ENCODE data around the gene GPS1. TPM values are rescaled to one million over a fixed set of nuclear protein-coding genes. Genes with fewer than 3 reads are reported as not detected.

The GPS1 gene
- total RNA-seq, 1 donor from 2014 or later = 105 TPM

- no peak for DNase-seq (ENCODE audit: low read depth)
- peak overlapping the region; percentile 91 for H3K4me3 ChIP-seq (ENCODE audit: low read depth, low read length)
- TF ChIP-seq, protein P1, sequence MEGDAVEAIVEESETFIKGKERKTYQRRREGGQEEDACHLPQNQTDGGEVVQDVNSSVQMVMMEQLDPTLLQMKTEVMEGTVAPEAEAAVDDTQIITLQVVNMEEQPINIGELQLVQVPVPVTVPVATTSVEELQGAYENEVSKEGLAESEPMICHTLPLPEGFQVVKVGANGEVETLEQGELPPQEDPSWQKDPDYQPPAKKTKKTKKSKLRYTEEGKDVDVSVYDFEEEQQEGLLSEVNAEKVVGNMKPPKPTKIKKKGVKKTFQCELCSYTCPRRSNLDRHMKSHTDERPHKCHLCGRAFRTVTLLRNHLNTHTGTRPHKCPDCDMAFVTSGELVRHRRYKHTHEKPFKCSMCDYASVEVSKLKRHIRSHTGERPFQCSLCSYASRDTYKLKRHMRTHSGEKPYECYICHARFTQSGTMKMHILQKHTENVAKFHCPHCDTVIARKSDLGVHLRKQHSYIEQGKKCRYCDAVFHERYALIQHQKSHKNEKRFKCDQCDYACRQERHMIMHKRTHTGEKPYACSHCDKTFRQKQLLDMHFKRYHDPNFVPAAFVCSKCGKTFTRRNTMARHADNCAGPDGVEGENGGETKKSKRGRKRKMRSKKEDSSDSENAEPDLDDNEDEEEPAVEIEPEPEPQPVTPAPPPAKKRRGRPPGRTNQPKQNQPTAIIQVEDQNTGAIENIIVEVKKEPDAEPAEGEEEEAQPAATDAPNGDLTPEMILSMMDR (conservative IDR thresholded peaks at IDR 0.05; ENCODE audit: low read depth, low read length) = no peak
Measured at GRCh38 chr17:82065193-82065637, 13.5 kb downstream of the GPS1 start.

DNA sequence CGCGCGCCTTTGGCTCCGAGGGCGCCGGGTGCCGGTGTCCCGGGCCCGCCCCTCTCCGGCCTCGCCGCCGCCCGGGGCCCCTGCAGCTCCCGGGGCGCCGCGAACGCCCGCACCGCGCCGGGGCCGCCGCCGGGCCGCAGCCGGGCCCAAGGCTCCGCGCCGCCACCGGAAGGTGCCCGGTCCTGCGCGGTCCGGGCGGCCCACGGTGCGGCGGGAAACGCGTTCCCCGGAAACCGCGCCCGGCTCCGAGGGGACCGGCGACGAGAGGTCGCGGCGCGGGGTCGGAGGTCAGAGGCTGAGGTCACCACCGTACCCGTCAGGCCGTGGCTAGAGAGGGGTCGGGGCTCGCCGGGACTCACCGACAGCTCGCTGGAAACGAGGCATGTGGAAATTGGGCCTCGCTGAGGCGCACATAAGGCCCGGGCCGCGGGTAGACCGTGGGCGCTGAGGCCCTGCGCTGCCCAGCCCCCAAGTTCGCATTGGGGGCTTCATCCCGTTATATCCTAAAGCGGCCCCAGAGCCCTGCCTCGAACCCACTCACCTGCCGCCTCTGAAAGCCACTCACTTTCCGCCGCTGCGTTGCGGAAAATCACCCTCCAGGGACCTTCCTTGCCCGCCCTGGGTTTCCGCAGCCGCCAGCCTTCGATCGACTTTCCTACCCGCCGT lies 14.1 kb downstream of the GPS1 start, which contains the start of gene DUS1L:
Gene DUS1L, minus strand, starts transcription at position 167 of the 666 bp plus-strand sequence. CDS start 745 bp downstream, outside the sequence.
- peak within 1 kb of the TSS; percentile 91 for H3K4me3 ChIP-seq (ENCODE audit: low read depth, low read length)
- no peak for DNase-seq (ENCODE audit: low read depth)
- TF ChIP-seq, protein P1 (conservative IDR thresholded peaks at IDR 0.05; ENCODE audit: low read depth, low read length) = no peak

- TF ChIP-seq, protein P1 (conservative IDR thresholded peaks at IDR 0.05; ENCODE audit: low read depth, low read length) = no peak
- no peak overlapping the region for H3K4me3 ChIP-seq (ENCODE audit: low read depth, low read length)
- no peak for DNase-seq (ENCODE audit: low read depth)
Measured at GRCh38 chr17:82070611-82071010, 18.9 kb downstream of the GPS1 start.

DNA sequence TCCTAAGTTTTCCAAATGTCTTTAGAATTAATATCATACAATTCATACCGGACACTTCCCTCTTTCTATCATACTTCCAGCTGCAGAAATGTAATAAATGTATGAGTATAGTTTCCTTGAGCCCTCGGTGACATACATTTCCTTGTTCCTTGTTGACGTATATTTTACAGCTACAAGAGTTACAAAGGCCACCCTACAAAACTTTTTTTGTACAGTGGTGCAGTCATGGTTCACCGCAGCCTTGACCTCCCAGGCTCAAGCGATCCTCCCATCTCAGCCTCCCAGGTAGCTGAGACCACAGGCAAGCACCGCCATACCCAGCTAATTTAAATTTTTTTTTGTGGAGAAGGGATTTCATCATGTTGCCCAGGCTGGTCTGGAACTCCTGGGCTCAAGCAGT lies 21.1 kb downstream of the GPS1 start:
- no peak for DNase-seq (ENCODE audit: low read depth)
- TF ChIP-seq, protein P1 (conservative IDR thresholded peaks at IDR 0.05; ENCODE audit: low read depth, low read length) = no peak
- no peak overlapping the region for H3K4me3 ChIP-seq (ENCODE audit: low read depth, low read length)

- no peak overlapping the region for H3K4me3 ChIP-seq (ENCODE audit: low read depth, low read length)
- TF ChIP-seq, protein P1 (conservative IDR thresholded peaks at IDR 0.05; ENCODE audit: low read depth, low read length) = no peak
- no peak for DNase-seq (ENCODE audit: low read depth)
Measured at GRCh38 chr17:82073446-82073845, 21.7 kb downstream of the GPS1 start.

DNA sequence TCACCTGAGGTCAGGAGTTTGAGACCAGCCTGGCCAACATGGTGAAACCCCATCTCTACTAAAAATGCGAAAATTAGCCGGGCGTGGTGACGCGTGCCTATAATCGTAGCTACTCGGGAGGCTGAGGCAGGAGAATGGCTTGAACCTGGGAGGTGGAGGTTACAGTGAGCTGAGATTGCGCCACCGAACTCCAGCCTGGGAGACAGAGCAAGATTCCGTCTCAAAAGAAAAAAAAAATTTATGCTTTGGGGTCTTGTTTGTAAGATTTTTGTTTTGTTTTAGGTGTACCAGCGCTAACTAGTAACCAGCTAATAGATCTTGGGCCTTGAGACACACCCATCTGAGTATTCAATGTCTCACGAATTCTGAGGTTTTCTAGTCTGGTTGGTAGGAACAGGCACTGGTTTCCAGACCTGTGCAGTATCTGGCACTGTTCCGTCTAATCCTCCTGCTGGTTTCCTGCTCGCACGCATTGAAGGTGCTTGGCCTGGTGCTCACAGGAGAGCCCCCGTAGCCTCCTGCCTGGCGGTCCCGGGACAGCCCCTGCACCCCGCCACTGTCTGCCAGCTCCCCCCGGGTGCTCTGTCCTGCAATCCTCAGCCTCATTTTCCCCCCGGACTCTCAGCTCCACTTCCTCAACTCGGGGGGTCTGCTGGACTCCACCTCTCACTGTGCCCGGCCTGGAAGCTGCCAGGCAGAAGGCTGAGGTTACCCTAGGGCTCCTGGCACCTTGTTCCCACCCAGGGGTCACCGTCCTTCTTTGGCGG lies 24.5 kb downstream of the GPS1 start:
- H3K4me3 ChIP-seq (ENCODE audit: low read depth, low read length) = no peak overlapping the region
- no peak for DNase-seq (ENCODE audit: low read depth)
- TF ChIP-seq, protein P1 (conservative IDR thresholded peaks at IDR 0.05; ENCODE audit: low read depth, low read length) = no peak
